Limb (tissue), 2 donors: ENCODE results near the gene SLC23A1.
"Not testable (repeated sequence)": the region's sequence is repeated elsewhere in the genome, so short reads cannot be mapped to it uniquely, and the experiment has no call there.

Experiments used
- DNase-seq, 2 donors: peaks; one replicate each; pipeline ENCODE4 v3.0.0-alpha.2; 2016; ENCODE audit errors: extremely low spot score in 2 of 2

The SLC23A1 gene

DNA sequence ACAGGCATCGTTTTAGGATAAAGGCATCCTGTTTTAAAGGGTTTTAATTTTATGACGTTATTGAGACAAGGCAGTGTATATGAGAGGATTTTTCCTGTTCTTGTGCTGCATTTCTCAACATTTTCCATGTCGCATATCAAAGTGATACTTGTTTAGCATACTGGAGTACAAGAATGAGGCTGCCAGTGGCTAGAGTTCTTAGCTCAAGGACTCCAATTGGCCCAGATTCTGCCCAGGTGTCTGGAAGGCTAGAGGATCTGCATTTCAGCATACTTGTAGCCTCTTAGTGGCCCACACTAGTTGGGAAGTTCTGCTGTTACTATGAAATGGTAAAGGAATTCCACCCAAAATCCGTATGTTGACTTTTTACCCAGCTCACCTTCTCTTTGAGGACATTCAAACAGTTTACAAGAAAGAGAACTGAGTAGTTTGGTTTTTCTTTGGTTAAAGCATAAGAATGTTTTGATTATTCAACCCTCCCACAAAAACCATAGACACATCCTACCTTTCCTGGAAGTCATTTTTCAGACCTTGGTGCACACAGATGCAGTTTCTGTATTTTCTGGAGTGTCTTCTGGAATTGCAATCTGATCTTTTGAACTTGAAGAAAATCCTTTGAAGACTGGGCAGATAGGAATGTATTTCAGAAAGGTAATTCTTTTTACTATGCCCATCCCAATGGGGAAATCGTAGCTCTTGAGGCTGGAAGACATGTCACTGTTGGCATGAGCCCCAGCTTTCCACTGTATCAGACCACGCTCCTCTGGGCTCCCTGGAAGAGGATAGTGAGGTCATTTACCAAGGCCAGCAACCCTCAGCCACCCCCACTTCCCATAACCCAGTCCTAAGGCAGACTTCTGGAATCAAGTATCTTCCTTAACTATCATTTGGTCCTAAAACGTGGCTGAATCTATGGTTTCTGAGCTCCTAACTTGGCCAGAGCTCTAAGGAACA is 11.3 kb downstream of the SLC23A1 start:
- DNase-seq = no peak

DNA sequence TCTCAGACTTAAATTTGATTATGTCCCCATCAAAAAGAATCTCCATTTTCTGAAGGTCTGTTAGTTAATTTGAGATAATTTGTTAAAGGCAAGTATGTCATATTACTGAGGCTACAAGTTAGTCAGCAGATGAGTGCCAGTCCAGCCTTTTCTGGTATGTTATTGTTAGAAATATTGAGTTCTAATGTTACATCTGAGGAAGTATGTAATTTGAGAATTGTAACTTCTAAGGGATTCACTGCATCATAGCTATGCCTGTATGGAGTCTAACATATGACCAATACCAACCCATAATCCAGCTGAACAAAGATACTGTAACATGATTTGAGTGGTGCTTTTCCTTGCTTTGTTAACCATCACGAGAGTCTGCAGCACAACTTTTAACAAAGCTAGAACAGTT is 13.9 kb downstream of the SLC23A1 start:
- no peak for DNase-seq

DNA sequence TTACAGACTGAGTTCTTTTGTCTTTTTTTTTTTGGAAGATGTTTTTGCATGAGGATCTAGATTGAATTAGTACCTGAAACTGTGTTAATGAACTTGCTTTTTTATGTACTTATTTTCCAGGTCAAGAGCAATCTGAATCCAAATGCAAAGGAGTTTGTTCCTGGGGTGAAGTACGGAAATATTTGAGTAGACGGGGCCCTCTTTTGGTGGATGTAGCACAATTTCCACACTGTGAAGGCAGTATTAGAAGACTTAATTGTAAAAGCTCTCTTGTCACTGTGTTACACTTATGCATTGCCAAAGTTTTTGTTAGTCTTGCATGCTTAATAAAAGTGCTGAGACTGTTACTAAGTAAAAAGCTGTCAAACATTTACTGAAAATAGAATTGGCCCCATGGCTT is 14.5 kb downstream of the SLC23A1 start:
- DNase-seq = no peak

DNA sequence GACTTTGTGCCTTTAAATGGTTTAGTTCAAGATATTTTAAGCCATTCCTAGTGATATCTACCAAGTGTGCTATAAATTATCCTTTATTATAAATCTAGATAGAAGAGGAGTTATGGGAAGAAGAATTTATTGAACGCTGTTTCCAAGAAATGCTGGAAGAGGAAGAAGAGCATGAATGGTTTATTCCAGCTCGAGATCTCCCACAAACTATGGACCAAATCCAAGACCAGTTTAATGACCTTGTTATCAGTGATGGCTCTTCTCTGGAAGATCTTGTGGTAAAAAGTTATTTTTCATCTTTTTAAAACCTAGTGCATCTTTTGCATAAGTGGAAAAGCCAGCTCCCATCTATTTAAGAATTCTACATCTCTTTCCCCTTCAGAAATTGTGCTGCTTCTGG is 18.6 kb downstream of the SLC23A1 start:
- no peak for DNase-seq

DNA sequence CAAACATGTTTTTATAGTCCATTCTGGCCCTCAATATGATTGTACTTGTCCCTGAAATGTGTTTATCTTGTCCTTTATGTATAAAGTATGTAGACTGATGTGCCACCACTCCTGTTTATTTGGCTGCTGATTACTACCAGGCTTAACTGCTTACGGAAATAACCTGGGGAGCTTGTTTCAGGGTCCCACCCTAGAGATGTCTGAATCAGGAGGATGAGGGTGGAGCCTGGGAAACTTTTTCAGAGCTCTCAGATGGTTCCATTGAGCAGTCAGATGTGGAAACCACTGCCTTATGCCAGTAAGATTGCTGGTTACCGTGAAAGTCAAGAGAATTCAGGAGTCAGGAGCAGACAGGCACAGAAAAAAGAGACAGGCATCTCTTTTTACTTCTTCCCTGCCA is 19.2 kb downstream of the SLC23A1 start:
- DNase-seq = no peak

DNA sequence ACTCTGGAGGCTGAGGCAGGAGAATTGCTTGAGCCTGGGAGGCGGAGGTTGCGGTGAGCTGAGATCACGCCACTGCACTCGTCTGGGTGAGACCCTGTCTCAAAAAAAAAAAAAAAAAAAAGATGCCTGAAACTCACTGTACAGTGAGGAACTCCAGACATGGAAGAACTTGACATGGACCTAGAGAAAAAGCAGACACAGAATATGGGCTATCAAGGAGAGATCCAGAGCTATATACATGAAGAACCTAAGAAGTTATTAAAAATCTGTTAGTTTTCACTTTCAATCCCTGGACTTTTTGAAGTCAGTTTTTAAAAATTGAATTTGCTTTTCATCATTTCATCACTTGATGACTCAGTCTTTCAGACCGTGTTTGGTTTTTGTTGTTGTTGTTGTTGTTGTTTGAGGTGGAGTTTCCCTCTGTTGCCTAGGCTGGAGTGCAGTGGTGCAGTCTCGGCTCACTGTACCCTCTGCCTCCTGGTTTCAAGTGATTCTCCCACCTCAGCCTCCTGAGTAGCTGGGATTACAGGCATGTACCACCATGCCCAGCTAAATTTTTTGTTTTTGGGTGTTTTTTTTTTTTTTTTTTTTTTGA is 21.2 kb downstream of the SLC23A1 start:
- no peak for DNase-seq

DNA sequence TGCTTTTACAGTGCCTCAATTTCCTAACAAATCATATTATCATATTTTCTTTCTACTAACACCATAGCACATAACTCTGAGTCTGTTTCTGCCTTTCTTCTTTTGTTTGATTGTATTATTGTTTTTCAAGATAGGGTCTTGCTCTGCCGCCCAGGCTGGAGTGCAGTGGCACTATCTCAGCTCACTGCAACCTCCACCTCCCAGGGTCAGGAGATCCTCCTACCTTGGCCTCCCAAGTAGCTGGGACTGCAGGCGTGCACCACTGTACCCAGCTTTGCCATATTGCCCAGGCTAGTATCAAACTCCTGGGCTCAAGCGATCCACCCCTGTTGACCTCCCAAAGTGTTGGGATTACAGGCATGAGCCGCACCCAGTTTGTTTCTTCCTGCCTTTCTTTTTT is 22.7 kb downstream of the SLC23A1 start:
- DNase-seq = no peak

DNA sequence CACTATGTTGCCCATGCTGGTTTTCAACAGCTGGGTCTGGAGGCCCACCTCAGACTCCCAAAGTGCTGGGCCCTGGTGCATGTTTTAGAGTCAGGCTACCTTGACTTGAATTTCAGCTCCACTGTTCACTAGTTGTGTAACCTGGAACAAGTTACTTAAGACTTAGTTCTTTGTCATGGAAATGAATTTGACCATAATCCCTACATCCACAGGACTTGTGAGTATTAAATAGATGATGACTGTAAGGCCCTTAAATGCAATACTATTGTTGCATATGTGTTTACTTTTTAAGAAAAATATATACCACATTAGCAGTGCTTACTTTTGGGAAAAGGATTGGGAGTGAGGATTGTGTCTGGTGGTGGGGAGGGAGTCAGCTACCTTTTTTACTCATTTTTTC is 25.0 kb downstream of the SLC23A1 start:
- no peak for DNase-seq

DNA sequence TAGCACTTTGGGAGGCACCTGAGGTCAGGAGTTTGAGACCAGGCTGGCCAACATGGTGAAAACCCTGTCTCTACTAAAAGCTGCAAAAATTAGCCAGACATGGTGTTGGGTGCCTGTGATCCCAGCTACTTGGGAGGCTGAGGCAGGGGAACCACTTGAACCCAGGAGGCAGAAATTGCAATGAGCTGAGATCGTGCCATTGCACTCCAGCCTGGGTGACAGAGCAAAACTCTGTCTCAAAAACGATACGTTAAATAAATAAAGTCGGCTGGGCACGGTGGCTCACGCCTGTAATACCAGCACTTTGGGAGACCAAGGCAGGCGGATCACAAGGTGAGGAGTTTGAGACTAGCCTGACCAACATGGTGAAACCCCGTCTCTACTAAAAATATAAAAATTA is 27.2 kb downstream of the SLC23A1 start:
- DNase-seq = not testable (repeated sequence)

DNA sequence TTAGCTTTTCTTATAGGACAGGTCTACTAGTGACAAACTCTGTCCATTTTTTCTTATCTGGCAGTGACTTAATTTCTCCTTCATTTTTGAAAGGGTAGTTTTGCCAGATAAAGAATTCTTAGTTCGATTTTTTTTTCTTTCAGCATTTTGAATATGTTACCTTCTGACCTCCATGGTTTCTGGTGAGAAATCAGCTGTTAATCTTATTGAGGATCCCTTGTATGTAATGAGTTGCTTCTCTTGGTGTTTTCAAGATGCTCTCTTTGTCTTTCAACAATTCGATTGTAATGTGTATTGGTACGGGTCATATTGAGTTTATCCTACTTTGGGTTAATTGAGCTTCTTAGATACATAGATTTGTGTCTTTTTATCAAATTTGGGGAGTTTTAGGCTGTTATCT is 28.9 kb downstream of the SLC23A1 start:
- DNase-seq = no peak

DNA sequence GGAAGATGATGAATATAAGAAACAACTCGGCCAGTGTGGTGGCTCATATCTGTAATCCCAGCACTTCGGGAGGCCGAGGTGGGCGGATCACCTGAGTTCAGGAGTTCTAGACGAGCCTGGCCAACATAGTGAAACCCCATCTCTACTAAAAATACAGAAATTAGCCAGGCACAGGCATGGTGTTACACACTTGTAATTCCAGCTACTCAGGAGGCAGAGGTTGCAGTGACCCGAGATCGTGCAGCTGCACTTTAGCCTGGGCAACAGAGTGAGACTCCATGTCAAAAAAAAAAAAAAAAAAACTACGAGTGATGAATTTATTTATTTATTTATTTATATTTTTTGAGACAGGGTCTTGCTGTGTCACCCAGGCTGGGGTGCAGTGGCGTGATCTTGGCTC is 35.2 kb downstream of the SLC23A1 start:
- not testable (repeated sequence) for DNase-seq

DNA sequence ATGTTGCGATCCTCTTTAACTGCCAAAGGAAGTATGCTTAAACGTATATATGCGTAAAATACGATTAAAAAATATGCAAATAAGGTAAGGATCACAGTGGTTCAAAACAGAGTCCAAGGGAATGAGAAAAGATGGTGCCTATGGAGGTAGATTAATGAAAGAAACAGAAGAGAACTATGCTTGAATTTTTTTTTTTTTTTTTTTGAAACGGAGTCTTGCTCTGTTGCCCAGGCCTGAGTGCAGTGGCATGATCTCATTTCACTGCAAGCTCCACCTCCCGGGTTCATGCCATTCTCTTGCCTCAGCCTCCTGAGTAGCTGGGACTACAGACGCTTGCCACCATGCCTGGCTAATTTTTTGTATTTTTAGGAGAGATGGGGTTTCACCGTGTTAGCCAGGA is 37.7 kb downstream of the SLC23A1 start:
- not testable (repeated sequence) for DNase-seq

DNA sequence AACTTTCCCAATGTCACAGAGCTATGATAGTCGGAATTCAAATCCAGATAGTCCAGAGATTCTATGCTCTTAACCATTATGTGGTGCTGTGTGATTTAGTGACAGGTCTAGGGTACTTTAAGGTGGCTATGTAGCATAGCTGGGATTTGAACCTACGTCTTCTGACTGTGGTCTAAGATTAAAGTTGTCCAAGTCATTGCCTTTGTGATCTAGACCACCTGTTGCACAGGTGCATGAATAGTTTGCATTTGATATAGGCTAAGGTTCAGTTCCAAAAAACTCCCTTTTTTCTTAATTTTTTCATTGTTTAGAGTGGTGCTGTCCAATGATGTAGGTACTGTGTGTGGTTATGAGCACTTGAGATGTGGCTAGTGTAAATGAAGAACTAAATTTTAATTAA is 38.9 kb downstream of the SLC23A1 start:
- no peak for DNase-seq

DNA sequence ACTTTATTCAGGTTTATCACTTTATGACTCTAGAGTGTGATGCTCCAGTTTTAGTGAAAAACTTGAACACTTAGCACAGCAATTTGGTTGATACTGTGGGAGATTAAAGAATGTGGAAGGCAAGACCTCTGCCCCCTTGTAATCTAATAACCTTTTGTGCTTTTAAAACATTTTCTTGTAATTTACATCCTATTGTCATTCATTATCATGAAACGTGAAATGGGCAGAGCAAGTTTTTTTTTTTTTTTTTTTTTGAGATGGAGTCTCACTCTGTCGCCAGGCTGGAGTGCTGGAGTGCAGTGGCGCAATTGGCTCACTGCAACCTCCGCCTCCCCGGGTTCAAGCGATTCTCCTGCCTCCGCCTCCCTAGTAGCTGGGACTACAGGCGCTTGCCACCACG is 39.6 kb downstream of the SLC23A1 start:
- no peak for DNase-seq

DNA sequence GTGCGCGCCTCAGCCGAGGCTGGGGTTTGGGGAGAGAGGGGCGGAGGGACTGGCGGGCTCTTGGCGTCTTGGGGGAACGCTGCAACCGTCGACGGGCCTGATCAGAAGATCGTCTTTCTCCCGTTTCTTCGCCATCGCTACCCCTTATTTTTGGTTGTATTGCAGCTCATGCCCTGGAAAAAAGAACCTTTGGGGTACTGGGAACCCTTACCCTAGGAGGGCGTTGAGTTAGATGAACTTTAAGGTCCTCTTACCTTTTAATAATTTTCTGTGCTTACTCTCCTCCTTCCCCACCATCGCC is 40.7 kb downstream of the SLC23A1 start:
- no peak for DNase-seq

DNA sequence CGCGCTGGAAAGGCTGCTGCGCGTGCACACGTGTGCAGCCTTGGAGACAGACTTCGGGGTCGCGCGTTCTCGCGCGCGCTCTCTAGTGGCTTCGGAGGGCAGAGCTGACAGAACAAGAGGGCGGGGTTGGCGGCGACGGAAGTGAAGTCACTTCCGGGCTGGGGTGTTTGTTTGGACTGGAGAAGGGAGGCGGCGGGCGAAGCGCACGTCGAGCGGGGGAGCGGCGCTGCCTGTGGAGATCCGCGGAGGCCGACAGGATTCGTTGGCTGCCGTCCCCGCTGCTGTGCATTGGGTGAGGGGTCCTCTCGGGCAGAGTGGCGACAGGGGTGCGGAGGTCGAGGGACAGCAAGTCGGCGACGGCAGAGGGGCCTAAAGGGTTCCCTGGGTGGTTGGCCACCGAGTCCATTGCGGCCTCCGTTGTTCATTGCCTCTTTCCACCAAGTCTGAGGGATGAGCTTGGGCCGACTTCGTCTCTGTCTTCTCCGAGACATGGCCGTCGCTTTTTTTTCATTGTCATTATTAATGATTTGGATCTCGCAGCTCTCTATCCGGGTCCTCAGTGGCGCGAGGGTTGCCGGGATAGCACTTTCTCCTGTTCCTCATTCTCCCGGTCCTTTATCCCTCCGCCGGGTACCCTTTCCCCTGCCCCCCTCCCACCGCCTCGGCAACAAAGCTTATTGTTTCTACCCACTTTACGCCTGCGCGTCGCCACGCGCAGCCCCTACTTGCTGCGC is 41.2 kb downstream of the SLC23A1 start, which contains the start of gene PAIP2:
TSS of gene PAIP2 (plus strand) at position 166 of the 734 bp plus-strand sequence. CDS start 21,931 bp downstream, outside the sequence.
- peak; percentile 98 to 99 for DNase-seq

DNA sequence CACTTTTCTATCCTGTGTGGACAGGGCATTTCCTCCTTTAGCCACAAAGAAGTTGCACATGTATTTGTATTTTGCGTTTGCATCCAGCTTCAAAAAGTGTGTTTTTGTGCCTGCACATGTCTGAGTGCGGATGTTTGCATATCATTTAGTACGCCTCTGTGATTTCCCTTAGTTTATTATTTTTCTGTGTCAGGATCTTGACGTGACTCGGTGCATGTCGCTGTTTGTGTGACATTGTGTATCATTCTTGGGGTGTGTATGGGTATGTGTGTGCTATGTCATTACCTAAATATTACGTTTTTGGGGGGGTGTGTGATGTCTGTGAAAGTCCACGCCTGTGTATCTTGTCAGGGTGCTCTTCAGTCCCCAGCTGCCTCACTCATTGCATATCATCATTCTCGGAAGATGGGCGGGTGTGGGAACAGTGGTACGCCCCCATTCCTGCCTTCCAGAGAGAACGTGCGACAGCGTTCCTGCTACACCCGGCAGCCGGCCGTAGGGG is 41.9 kb downstream of the SLC23A1 start:
- no peak for DNase-seq

DNA sequence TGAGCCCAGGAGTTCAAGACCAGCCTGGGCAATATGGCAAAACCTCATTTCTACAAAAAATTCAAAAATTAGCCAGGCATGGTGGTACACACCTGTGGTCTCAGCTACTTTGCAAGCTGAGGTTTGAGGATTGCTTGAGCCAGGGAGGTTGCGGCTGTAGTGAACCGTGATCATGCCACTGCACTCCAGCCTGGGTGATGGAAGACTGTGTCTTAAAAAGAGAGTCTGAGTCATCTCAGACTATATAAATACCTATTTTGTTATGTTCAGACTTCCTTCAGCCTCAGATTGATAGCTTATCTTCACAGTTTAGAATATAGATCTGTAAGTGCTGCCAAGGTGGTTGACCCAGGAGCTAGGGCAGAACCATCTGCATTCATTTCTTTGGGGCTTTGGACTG is 43.0 kb downstream of the SLC23A1 start:
- DNase-seq = no peak

DNA sequence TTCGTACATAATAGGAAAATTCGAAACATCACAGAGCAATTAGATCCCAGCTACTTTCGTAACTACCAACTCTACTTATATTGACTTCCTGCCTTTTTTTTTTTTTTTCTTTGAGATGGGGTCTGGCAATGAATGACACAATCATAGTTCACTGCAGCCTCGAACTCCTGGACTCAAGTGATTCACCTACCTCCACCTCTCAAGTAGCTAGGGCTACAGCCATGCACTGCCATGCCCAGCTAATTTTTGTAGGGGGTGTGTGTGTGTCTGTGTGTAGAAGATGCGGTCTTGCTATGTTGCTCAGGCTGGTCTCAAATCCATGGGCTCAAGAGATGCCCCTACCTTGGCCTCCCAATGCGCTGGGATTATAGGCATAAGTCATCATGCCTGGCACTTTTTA is 47.3 kb downstream of the SLC23A1 start:
- DNase-seq = no peak
